Progenitor cell of endocrine pancreas (in vitro differentiated cells): ENCODE measurements around the gene SCFD2. TPM values are rescaled to one million over a fixed set of nuclear protein-coding genes. Genes with fewer than 3 reads are reported as not detected.
A peak's percentile ranks its signal among the peaks of the same experiment; 100 is the strongest.
"Not testable (repeated sequence)": the region's sequence is repeated elsewhere in the genome, so short reads cannot be mapped to it uniquely, and the experiment has no call there.

Experiments used
- DNase-seq: peaks from one replicate; pipeline ENCODE4 v3.0.0; 2021; ENCODE audit warnings: low spot score; ENCODE audit not compliant: unreplicated experiment
- H3K27ac Mint-ChIP-seq: 2 replicates; pipeline ENCODE4 v1.8.0; 2021; ENCODE audit warnings: mild to moderate bottlenecking, moderate library complexity, mixed read lengths
- H3K27me3 Mint-ChIP-seq: 2 replicates; pipeline ENCODE4 v1.8.0; 2021; ENCODE audit warnings: mixed read lengths
- H3K36me3 Mint-ChIP-seq: 2 replicates; pipeline ENCODE4 v1.8.0; 2022; ENCODE audit warnings: mixed read lengths; ENCODE audit not compliant: insufficient read depth
- H3K4me1 Mint-ChIP-seq: 2 replicates; pipeline ENCODE4 v1.8.0; 2021; ENCODE audit warnings: low read depth, mixed read lengths
- H3K4me3 Mint-ChIP-seq: 2 replicates; pipeline ENCODE4 v1.8.0; 2021; ENCODE audit warnings: low read depth, mild to moderate bottlenecking, moderate library complexity, mixed read lengths
- H3K9me3 Mint-ChIP-seq: 2 replicates; pipeline ENCODE4 v1.8.0; 2021; ENCODE audit warnings: low read depth, mixed read lengths
- total RNA-seq: library from RNA; stranded (reverse); gene quantifications from 2 replicates; pipeline ENCODE4 v1.2.1, GENCODE V29; 2021
- TF ChIP-seq, protein P1 (sequence below): fragments of 200-600 bp; sonication (generic); IDR thresholded peaks from one replicate; pipeline ENCODE4 v1.5.0; 2021; ENCODE audit warnings: antibody characterized with exemption, mild to moderate bottlenecking; ENCODE audit not compliant: unreplicated experiment

The SCFD2 gene
- total RNA-seq, 1 donor from 2014 or later: 12.5 TPM

DNA sequence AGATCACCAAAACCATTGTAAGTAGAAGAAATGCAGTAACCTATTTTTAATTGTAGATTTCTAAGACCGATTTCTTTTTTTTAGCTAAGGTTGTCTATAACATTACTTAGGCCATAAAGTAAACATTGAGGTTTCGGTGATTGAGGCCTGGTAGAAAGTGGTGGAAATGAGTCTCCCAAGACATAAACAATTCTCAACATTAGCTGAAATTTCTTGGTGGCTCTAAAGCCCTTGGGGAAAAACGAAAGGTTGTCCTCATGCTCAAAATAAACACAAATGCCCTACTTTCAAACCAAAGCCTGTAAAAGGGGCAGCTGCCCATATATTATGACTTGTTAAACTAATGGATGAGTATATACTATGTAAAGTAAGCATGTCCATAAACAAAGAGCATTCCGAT lies 98.8 kb downstream of the SCFD2 start:
- Mint-ChIP-seq H3K4me1 (no peaks in the 10 kb centered on the region), H3K27me3 (no peaks in the 10 kb centered on the region), H3K27ac (no peak overlapping the region), H3K4me3 (no peak overlapping the region), H3K9me3 (peaks cover 5% of the 10 kb centered on the region), H3K36me3 (no peaks in the 10 kb centered on the region)
- no peak for DNase-seq
- TF ChIP-seq, protein P1, sequence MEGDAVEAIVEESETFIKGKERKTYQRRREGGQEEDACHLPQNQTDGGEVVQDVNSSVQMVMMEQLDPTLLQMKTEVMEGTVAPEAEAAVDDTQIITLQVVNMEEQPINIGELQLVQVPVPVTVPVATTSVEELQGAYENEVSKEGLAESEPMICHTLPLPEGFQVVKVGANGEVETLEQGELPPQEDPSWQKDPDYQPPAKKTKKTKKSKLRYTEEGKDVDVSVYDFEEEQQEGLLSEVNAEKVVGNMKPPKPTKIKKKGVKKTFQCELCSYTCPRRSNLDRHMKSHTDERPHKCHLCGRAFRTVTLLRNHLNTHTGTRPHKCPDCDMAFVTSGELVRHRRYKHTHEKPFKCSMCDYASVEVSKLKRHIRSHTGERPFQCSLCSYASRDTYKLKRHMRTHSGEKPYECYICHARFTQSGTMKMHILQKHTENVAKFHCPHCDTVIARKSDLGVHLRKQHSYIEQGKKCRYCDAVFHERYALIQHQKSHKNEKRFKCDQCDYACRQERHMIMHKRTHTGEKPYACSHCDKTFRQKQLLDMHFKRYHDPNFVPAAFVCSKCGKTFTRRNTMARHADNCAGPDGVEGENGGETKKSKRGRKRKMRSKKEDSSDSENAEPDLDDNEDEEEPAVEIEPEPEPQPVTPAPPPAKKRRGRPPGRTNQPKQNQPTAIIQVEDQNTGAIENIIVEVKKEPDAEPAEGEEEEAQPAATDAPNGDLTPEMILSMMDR: no peak

DNA sequence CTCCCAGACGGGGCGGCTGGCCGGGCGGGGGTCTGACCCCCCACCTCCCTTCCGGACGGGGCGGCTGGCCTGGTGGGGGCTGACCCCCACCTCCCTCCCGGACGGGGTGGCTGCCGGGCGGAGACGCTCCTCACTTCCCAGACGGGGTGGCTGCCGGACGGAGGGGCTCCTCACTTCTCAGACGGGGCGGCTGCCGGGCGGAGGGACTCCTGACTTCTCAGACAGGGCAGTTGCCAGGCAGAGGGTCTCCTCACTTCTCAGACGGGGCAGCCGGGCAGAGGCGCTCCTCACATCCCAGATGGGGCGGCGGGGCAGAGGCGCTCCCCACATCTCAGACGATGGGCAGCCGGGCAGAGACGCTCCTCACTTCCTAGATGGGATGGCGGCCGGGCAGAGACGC lies 109.9 kb downstream of the SCFD2 start:
- peaks cover 22% of the 10 kb centered on the region for H3K9me3 Mint-ChIP-seq
- not testable (repeated sequence) for DNase-seq, H3K27me3 Mint-ChIP-seq, H3K4me1 Mint-ChIP-seq, H3K36me3 Mint-ChIP-seq, H3K4me3 Mint-ChIP-seq, H3K27ac Mint-ChIP-seq

DNA sequence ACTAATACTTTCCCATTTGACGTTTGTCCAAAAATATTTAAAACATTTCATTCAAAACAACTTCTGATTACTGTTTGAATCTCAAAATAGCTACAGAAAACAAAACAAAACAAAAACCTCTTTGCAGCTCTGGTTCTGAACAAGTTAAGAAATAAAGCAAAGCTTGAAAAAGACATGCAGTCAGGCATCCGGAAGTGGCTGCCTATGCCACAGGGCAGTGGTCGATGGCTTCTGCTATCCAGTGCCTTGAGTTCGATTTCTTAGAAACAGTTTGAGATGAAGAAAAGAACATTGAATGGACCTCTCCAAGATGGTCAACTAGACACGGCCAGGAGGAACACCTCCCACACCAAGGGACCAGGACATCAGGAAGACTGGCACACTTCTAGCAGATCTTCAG lies 125.3 kb downstream of the SCFD2 start:
- Mint-ChIP-seq H3K9me3 (peaks cover 16% of the 10 kb centered on the region), H3K4me3 (no peak overlapping the region), H3K4me1 (peaks cover 3% of the 10 kb centered on the region), H3K27ac (peak overlapping the region; percentile 8), H3K27me3 (no peaks in the 10 kb centered on the region), H3K36me3 (peaks cover 2% of the 10 kb centered on the region)
- DNase-seq: no peak
- TF ChIP-seq, protein P1: no peak

- H3K4me3 Mint-ChIP-seq, H3K27ac Mint-ChIP-seq, DNase-seq, H3K4me1 Mint-ChIP-seq, H3K27me3 Mint-ChIP-seq, H3K36me3 Mint-ChIP-seq, H3K9me3 Mint-ChIP-seq: not testable (repeated sequence)
Observed at GRCh38 chr4:53238352-53238751, 127.5 kb downstream of the SCFD2 start.

- H3K9me3 Mint-ChIP-seq, H3K4me3 Mint-ChIP-seq, DNase-seq, H3K4me1 Mint-ChIP-seq, H3K36me3 Mint-ChIP-seq, H3K27ac Mint-ChIP-seq, H3K27me3 Mint-ChIP-seq: not testable (repeated sequence)
Observed at GRCh38 chr4:53237811-53238210, 128.1 kb downstream of the SCFD2 start.

DNA sequence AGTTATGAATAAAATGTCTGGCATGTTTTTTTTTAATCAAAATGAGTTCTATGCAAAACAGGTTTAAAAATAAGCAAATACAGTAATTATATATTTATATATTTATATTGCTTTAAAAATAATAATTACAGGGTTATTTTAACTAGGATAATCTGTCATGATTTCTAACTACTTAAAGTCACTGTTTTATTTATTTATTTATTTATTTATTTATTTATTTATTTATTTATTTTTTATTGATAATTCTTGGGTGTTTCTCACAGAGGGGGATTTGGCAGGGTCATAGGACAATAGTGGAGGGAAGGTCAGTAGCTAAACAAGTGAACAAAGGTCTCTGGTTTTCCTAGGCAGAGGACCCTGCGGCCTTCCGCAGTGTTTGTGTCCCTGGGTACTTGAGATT lies 129.2 kb downstream of the SCFD2 start:
- not testable (repeated sequence) for H3K4me3 Mint-ChIP-seq, H3K36me3 Mint-ChIP-seq, H3K4me1 Mint-ChIP-seq, DNase-seq, H3K27me3 Mint-ChIP-seq, H3K27ac Mint-ChIP-seq, H3K9me3 Mint-ChIP-seq

- Mint-ChIP-seq H3K4me3 (no peak overlapping the region), H3K9me3 (no peaks in the 10 kb centered on the region), H3K4me1 (no peaks in the 10 kb centered on the region), H3K27ac (no peak overlapping the region), H3K36me3 (no peaks in the 10 kb centered on the region), H3K27me3 (no peaks in the 10 kb centered on the region)
- DNase-seq: no peak
- TF ChIP-seq, protein P1: no peak
Observed at GRCh38 chr4:53235547-53235946, 130.3 kb downstream of the SCFD2 start.
